NCI-H526 treated with DMSO at 0.1 percent for 48 hours (cell line): ENCODE results near the gene SPATA3.
"Not testable (repeated sequence)": the region's sequence is repeated elsewhere in the genome, so short reads cannot be mapped to it uniquely, and the experiment has no call there.

ENCODE experiments used
- DNase-seq: peaks from one replicate; lab custom pipeline; 2025; lab: John Stamatoyannopoulos, UW

Gene SPATA3

DNA sequence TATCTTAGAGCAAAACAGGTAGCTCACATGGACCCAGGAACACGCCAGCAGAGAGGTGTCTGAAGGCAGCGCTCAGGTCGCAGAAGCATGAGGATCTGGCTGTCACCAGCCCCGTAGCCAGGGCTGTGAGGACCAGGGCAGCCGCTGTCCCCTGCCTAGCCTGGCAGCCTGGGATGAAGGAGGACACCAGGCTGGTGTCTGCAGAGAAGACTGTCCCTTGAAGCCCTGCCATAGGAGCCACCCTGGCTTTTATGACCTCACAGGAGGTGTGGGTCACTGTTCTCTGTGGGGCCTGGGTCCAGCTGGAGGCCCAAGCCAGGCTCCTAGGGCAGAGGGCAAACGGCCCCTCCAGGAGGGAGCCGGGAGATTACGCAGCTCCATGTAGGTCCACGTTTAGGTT lies at the start of gene SPATA3:
Gene SPATA3 (plus strand): TSS at position 301 of the 400 bp plus-strand sequence. CDS start 113 bp downstream, outside the sequence.
- no peak for DNase-seq

DNA sequence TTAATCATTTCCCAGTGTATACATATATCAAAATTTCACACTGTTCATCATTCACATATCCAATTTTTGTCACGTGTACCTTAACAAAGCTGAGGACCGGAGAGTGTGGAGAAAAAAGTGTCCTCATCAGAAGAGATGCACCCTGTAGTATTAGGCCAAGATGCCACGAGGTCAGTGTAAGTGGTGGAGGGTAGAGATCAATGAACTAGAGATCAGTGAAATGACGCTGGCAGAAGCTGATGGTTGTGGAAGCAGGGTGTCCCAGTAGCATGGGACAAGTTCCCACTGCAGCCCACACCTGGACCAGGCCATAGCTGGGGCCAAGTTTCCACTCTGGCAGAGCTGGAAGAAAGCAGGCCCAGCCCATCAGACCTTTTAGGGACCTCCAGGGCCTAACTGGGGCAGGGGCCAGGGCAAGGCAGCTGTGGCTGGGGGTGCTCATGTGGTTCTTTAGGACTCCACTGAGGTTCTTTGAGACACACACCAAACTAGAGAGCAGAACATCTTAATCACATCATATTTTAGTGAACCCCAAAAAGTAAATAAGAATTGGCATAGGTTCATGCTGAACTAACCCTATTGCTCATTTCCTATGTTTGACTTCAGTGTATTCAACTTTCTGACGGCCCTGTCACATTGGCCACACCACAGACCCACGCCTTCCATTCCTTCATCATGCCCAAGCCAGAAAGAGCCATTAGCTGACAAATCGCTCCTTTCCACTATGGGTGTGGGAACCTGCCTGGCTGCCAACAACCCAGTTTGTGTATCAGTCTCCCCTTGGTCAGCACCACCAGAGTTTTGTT lies 49.3 kb upstream of the SPATA3 start:
- DNase-seq: no peak

DNA sequence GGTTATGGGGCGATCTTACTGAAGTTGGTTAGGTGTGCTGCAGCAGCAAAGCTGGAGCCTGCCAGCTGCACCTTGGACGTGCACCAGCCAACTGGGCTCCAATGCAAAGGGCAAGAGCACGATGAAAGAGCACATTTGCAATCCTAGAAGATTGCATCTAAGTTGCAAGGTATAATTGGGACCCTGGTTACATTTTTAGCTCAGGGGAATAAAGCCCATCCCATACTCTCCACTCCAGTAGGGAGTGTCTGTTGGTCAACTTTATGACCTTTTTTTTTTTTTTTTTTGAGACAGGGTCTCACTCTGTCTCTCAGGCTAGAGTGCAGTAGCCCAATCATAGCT lies 48.7 kb upstream of the SPATA3 start:
- no peak for DNase-seq

DNA sequence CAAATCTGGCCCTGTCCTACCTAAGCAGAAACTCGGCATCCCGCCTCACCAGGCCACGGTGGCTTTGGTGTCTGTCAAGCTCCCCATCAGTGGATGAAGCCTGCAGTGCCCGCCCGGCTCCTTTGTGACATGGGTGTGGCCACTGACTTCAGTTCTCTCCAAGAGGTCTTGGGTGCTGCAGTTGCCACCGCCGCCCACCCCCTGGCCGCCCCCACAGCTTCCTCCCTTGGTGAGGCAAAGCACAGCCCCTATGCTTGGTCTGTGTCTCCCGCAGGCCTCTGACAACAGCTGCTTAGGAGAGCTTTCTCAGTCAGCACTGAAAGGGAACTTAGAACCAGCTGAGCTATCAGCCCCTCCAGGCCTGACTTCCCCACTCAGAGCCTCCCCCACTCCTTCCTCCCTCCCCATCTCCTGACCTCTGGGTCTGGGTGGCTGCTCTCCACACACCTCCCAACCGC lies 48.0 kb upstream of the SPATA3 start:
- no peak for DNase-seq

DNA sequence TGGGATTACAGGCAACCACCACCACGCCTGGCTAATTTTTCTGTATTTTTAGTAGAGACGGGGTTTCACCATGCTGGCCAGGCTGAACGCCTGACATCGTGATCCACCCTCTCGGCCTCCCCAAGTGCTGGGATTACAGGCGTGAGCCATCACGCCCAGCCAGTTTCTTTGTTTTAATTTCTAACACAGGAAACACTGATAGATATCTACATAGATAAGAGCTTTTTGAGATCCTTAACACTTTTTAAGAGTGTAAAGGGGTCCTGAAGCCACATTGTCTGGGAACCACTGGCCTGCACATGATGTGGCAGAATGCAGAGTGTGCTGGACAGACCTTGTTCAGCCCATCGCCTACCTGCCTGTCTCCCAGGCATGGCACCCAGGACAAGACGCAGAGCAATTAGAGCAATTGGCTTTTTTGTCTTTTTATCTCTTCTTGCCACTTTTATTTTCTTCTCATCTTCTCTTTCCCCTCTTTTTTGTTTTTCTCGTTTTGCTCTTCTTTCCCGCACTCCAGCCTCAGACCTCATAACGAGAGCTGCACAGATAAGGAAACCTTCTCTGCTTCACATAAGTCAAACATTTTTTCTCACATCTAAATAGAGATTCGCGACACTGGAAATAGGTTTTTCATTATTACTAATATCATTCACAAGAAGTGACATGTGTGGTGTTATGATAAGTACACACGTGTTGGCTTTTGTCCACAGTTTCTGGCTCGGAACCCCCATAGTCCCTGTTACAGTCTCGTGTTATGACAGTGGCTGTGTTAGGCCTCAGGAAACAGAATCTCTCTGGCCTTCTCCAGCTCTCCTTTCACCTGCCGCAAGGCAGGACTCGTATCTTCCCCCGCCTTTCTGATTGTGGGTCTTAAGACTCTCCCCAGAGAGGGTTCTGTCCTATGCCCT lies 45.7 kb upstream of the SPATA3 start:
- DNase-seq: no peak

DNA sequence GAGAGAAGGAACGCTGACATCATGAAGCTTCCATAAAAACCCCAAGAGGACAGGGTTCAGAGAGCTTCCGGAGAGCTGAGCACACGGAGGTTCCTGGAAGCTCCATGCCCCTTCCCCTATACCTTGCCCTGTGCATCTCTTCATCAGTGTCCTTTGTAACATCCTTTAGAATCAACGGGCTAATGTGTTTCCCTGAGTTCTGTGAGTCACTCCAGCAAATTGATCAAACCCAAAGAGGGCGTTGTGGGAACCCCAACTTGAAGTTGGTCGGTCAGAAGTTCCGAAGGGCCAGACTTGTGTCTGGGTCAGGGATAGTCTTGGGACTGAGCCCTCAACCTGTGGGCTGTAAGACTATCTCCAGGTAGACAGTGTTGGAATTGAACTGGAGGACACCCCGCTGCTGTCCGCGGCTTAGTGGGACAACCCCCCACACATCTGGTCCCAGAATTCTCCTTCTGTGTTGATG lies 45.0 kb upstream of the SPATA3 start:
- no peak for DNase-seq

DNA sequence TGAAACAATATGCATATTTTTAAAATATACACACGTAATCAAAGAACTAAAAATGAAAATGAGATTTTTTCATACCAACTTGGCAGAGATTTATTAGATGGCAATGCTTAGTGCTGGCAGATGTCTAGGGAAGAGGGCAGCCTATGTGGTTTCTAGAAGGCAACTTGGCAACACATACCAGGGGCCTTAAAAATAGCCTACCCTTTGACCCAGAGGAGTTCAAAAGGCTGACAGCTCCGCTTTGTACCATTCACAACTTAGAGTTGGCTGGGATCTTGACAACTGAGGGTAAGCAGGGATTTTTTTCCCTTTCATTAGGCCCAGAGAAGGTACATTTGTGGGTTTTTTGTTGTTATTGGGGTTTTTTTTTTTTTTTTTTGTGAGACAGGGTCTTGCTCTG lies 44.5 kb upstream of the SPATA3 start:
- DNase-seq: no peak

DNA sequence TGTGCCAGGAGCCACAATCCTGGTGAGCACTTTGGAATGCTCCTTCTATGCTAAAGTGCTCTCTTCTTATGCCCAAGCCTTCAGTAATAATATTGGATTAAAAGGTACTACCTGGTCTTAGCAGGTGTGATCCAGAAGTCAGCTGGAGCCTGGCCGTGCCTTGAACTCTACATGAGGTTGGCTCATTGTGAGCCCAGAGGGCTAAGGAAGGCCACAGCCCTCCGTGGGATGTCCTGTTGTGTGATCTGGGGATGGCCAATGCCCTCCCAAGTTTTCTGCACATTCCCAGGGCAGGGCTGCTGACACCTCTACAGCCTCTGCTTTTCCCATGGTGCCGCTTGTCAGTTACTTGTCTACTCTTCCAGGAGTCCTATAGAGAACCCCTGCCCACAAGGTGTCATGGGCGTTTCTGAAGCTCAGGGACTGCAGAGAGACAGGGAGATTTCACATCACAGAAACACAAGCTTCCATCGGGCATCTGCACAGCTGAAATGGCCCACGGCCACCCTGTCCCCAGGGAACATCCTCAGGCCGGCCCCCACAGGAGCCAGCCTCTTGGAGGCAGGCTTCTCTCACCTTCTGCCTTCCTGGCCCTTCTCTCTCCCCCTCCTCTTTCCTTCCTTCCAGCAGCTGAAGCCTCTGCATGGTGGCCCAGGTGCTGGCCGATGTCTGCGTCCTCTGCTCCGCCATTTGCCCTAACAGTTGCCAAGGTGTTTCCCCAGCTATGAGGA lies 43.5 kb upstream of the SPATA3 start:
- no peak for DNase-seq

DNA sequence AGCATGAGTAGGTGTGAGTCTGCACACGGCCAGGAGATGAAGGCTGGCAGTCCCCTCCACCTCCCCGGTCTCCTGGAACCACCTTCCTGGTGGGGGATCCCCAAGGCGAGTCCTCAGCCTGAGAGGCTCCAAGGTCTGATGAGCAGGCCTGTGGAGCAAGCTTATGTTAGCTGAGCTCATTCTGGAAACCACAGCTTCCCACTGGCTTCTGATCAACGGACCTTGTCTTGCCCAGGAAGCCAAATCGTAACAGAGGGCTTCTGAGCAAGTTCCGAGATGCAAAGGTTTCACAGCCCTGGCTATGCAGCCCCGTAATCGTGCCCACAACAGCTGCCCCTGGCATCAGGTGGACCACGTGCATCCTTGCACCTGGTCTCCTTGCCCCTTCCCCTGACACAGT lies 42.1 kb upstream of the SPATA3 start:
- DNase-seq: no peak

DNA sequence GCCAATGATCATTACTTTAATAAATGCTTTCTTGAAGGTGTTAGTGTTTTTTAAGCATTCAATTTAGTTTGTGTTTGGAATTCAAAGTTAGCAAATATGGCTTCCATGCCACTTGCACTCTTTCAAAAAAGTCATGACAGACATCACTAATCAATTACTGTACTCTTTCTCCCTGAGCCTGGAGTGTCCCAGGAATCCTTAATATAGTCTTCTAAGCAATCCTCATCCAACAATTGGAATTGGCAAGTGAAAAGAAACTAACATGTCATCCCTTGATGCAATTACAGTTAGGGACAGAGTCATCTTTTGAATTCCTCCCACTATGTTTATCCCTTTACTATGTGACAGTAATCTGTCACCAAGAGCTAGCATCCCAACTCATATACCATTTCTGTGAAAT lies 41.2 kb upstream of the SPATA3 start:
- DNase-seq: no peak

DNA sequence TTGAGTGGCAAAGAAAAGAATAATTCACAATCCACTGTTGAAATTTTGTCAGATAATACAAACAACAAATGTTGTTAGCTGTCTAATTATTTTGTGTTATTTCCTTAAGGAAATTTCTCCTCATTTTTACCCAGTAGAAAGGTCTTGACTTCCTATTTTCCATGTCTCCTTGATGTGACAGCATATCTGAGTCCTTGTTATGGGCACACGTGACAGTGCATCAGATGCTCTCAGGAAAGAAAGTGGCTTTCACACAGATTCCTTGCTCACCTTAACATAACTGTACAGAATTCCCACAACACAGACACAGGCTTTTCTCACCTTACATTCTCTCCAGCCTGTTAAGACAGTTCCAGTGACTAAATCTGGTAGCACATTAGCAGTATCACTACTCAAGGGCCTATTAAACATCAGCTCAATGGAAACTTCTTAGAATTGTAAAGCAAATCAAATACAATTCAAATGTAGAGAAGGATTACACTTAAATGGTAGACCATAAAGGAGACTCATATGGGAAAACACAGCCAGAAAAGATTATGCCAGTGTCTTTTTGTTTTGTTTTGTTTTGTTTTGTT lies 40.7 kb upstream of the SPATA3 start:
- no peak for DNase-seq

DNA sequence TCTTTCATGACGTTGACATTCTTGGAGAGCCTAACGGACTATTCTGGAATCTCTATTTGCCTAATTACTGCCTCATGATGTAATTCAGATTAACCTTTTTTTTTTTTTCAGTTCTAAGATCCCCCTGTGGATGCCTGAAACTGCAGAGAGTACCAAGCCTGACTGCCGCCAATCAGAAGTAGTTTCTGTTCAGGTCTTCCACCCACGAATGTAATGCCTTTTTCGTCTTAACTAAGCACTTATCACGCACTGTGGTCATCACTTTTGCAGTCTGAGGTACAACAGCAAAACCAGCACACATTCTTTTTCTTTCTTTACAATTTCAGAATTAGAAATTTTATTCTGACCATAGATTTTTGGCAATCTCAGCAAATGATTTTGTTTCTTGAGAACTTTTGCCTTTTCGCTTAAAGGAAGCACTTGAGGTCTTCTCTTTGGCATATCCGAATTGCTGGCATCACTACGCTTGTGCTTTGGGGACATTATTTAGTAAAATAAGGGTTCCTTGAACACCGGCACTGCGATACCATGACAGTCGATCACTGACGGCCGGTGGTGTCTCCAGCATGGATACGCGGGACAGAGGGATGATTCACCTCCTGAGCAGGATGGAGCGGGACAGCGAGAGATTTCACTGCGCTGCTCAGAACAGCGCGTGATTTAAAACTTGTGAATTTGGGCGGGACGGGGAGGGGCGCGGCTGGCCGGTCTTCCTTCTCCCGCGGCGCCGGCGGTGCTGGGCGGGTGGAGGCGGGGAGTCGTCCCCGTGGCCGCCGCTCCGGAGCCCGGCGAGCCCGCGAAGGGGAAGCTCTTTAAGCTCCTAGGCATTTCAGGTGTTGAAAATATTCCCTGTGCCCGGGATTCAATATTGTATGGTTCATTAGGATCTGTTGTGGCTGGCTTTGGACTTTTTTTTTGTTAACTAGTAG lies 38.8 kb upstream of the SPATA3 start:
- no peak for DNase-seq

DNA sequence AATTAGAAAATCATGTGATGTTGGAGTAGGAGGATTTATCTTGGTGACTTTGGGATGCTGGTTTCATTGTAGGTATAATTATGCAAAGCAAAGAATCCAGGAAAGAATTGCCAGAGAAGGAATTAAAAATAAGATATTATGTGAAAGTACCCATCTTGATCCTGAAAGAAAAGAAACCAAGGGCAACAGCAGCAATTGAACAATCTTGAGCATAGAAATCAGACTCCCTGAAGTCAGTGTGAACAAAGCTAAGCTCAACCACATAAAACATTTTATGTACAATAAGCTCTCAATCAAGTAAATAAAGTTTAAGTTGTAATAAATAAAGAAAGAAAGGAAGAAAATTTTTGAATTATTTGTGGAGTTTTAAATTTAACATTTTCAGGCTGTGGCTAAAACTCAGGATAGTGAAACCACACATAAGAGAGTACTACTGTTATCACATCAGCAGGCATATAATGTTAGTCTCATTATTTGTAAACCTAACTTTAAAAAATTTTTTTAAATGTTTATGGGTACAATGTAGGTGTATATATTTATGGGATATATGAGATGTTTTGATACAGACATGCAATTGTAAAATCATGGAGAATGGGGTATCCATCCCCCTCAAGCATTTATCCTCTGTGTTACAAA lies 38.0 kb upstream of the SPATA3 start:
- no peak for DNase-seq

DNA sequence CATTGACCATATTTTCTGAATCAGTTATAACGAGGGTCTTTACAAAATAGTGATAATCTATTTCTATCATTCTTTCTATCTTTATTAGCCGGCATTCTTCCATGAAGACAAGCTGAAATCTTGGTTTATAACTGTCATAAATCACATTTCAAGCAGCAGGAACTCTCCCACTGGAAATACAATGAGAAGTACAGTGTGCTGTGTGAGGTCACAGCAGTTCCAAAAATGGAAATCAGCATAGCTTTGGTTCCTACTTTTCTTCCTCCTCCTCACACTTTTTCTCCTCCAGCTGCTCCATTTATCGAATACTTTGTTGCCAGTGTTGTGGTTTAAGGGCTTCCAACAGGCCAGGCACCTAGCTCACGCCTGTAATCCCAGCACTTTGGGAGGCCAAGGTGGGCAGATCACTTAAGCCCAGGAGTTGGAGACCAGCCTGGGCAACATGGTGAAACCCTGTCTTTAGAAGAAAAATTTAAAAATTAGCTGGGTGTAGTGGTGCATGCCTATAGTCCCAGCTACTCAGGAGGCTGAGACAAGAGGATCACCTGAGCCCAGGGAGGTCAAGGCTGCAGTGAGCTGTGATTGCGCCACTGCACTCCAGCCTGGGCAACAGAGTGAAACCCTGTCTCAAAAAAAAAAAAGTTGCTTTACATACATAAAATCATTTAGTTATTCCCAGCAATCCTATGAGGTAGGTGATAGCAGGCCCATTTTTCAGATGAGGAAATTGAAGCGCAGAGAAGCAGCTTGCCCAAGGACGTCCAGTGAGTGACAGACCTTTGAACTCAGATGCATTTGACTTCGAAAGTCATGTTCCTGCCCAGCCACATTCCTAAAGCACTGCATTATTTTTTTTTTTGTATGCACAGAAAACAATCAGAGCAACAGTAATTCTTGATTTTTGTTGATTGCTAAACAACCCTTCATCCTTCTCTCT lies 36.8 kb upstream of the SPATA3 start:
- no peak for DNase-seq

DNA sequence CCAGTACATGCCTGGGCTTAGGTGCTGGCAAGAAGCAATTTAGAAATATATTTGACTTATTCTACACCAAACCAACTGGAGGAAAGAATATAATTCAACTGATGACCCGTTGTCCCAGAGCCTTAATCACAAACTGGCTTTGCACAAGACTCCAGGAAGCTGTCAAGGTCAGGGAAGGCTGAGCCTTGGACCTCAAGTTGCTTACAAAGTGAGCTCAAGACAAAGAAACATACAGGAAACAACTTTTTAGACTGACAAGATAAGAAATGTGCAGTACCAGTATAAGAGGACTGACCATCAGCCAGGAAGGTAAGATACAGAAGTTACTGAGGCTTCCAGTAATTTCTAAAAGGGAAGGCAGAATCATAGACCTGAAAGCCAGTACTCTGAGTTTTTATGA lies 35.9 kb upstream of the SPATA3 start:
- no peak for DNase-seq

DNA sequence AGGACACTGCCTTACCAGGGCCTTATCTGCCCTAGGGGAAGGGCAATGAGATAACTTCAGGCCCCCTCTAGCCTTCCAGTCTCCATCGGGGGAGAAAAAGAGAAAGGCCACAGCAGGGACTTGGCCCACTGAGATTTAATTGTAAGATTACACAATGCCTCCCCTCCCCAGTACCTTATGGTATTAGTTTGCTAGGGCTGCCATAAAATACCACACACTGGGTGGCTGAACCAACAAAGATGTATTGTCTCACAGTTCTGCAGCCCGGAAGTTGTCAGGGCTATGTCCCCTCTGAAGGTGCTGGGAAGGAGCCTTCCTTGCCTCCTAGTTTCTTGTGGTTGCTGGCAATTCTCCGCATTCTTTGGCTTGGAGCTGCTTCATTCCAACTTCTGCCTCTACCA lies 34.8 kb upstream of the SPATA3 start:
- DNase-seq: no peak

DNA sequence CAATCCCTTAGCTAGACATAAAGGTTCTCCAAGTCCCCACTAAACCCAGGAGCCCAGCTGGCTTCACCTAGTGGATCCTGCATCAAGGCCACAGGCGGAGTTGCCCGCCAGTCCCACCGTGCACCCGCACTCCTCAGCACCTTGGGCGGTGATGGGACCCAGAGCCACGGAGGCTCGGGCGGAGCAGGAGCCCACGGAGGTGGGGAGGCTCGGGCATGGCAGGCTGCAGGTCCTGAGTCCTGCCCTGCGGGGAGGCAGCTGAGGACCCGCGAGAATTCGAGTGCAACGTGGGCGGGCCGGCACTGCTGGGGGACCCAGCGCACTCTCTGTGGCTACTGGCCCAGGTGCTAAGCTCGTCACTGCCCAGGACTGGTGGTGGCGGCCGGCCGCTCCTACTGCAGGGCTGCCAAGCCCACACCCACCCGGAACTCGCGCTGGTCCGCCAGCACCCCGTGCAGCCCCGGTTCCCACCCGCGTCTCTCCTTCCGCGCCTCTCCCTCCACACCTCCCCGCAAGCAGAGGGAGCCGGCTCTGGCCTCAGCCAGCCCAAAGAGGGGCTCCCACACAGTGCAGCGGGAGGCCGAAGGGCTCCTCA lies 31.7 kb upstream of the SPATA3 start:
- no peak for DNase-seq

DNA sequence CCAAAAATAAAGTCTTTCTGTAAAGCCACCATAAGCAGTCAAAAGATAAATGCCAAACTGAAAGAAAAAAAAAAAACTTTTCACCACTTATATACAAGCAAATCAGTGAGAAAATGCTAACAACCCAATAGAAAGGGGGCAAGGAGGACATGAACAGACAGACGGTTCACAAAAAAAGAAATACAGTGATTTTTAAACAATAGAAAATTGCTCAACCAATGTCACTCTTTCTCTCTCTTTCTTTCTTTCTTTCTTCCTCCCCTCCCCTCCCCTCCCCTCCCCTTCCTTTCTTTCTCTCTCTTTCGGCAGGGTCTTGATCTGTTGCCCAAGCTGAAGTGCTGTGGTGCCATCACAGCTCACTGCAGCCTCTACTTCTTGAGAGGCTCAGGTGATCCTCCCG lies 28.8 kb upstream of the SPATA3 start:
- no peak for DNase-seq

DNA sequence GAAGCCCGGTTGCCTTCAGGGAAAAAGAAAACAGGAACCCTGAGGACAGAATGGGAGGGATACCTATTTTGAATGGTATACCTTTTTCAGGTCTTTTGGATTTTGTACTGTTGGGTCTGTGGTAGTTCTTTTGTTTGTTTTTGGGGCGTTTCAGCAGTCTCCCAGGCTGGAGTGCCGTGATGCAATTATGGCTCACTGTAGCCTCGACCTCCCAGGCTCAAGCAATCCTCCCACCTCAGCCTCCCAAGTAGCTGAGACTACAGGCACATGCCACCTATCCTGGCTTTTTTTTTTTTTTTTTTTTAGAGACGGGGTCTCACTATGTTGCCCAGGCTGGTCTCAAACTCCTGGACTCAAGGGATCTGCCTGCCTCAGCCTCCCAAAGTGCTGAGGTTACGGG lies 27.6 kb upstream of the SPATA3 start:
- DNase-seq: not testable (repeated sequence)
